Fibroblast of mammary gland (primary cell): ENCODE data around the gene ATRNL1.
"Not testable (repeated sequence)": the region's sequence is repeated elsewhere in the genome, so short reads cannot be mapped to it uniquely, and the experiment has no call there.

Source experiments
- DNase-seq: peaks from one replicate; pipeline ENCODE4 v3.0.0-alpha.2; 2010; ENCODE audit warnings: low read depth
- H3K4me3 ChIP-seq: 2 replicates; pipeline ENCODE4 v1.5.1; 2011; ENCODE audit warnings: low read depth, mild to moderate bottlenecking, low read length, moderate library complexity; ENCODE audit not compliant: control insufficient read depth
- TF ChIP-seq, protein P1 (sequence below): conservative IDR thresholded peaks from 2 replicates; pipeline ENCODE4 v1.5.1; 2011; ENCODE audit warnings: low read depth, low read length, inconsistent platforms; ENCODE audit not compliant: control insufficient read depth, insufficient read depth

Gene ATRNL1

DNA sequence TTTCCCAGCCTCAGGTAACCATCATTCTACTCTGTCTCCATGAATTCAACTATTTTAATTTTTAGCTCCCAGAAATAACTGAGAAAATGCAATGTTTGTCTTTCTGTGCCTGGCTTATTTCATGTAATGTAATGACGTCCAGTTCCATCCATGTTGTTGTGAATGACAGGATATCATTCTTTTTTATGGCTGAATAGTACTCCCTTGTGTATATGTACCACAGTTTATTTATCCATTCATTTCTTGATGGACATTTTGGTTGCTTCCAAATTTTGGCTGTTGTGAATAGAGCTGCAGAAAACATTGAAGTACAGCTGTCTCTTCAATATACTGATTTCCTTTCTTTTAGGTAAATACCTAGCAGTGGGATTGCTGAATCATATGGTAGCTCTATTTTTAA is 10.5 kb downstream of the ATRNL1 start:
- DNase-seq = no peak
- H3K4me3 ChIP-seq = no peak overlapping the region
- TF ChIP-seq, protein P1, sequence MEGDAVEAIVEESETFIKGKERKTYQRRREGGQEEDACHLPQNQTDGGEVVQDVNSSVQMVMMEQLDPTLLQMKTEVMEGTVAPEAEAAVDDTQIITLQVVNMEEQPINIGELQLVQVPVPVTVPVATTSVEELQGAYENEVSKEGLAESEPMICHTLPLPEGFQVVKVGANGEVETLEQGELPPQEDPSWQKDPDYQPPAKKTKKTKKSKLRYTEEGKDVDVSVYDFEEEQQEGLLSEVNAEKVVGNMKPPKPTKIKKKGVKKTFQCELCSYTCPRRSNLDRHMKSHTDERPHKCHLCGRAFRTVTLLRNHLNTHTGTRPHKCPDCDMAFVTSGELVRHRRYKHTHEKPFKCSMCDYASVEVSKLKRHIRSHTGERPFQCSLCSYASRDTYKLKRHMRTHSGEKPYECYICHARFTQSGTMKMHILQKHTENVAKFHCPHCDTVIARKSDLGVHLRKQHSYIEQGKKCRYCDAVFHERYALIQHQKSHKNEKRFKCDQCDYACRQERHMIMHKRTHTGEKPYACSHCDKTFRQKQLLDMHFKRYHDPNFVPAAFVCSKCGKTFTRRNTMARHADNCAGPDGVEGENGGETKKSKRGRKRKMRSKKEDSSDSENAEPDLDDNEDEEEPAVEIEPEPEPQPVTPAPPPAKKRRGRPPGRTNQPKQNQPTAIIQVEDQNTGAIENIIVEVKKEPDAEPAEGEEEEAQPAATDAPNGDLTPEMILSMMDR = no peak

- DNase-seq, H3K4me3 ChIP-seq: not testable (repeated sequence)
Measured at GRCh38 chr10:115105411-115105810, 12.2 kb downstream of the ATRNL1 start.

DNA sequence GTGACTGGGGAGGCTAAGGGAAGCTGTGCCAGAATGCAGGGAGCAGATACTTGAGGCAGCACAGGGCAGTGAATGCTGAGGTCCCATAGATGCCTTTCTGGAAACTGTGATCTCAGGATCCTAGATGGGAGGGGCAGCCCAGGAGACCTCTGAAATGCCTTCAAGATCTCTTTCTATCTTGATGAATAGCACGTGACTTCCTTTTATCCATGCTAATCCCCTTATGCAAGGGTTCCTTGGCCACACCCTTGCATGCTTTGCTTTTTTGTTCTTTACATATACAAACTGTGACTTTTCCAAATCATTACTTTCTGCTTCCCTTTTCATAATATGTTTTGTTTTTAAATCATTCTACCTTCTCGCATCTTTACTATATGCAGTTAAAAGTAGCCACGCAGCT is 14.7 kb downstream of the ATRNL1 start:
- TF ChIP-seq, protein P1 = no peak
- DNase-seq = no peak
- H3K4me3 ChIP-seq = no peak overlapping the region

DNA sequence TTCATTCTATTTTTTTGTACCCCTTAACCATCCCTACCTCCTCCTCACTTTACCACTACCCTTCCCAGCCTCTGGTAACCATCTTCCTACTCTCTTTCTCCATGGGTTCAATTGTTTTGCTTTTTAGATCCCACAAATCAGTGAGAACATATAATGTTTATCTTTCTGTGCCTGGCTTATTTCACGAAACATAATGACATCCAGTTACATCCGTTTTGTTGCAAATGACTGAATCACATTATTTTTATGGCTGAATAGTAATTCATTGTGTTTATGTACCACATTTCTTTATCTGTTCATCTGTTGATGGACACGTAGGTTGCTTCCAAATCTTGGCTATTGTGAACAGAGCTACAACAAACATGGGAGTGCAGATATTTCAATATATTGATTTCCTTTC is 24.1 kb downstream of the ATRNL1 start:
- TF ChIP-seq, protein P1 = no peak
- no peak overlapping the region for H3K4me3 ChIP-seq
- no peak for DNase-seq

- TF ChIP-seq, protein P1 = no peak
- DNase-seq = no peak
Measured at GRCh38 chr10:115118346-115118745, 25.2 kb downstream of the ATRNL1 start.

DNA sequence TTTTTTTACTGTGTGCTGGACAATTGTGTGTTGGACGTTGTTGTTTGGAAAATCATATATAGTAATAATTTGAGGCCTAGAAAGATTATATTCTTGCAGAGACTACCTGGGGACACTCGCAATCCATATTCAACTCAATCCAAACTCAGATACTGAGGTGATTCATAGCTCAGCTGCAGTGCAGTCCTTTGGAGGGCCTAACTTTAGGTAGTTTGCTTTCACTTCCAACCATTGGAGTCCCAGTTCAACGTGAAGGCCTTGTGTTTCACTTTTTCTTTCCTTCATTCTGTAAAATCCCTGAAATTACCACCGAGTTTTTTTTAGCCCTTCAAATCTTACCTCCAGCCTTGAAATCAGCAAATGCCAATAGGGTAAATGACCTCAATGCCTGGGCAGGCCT is 32.3 kb downstream of the ATRNL1 start:
- TF ChIP-seq, protein P1 = no peak
- DNase-seq = no peak
- no peak overlapping the region for H3K4me3 ChIP-seq

More at GRCh38 chr10:115118346-115118745, 25.2 kb downstream of the ATRNL1 start:
- H3K4me3 ChIP-seq = no peak overlapping the region

DNA sequence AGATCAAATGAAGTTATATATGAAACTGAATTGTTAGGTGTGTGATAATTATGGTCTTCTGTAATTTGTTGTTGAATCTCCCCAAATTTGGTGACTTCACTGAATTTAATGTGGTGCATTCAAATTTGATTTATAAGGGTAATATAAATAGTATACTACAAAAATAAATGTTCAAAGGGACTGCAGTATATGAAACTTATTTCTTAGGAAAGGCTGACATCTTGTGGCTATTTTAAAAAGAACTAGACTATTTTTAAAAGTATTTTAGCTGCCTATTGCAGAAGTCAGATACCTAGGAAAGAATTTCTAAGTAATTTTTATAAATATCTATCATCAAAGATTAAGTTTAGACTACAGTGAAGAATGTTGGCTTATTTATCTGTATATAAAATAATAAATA is 36.6 kb downstream of the ATRNL1 start:
- TF ChIP-seq, protein P1 = no peak
- peak; percentile 43 for DNase-seq
- no peak overlapping the region for H3K4me3 ChIP-seq
